Stimulated activated naive CD8-positive, alpha-beta T cell treated with anti-CD3 and anti-CD28 coated beads, Interleukin-15, Interleukin-2, amounts not matched to agents 100 ng/mL and 50 ng/mL, for 24 hours (primary cell): ENCODE data around the gene INTS1.

Experiments
- H3K27ac Mint-ChIP-seq: one replicate; pipeline ENCODE4 v1.8.0; 2021; ENCODE audit warnings: mild to moderate bottlenecking, mixed read lengths
- H3K27me3 Mint-ChIP-seq: one replicate; pipeline ENCODE4 v1.8.0; 2021; ENCODE audit warnings: mixed read lengths
- H3K36me3 Mint-ChIP-seq: one replicate; pipeline ENCODE4 v1.8.0; 2021; ENCODE audit warnings: low read depth, mixed read lengths
- H3K4me1 Mint-ChIP-seq: one replicate; pipeline ENCODE4 v1.8.0; 2021; ENCODE audit warnings: low read depth, mixed read lengths
- H3K4me3 Mint-ChIP-seq: one replicate; pipeline ENCODE4 v1.8.0; 2021; ENCODE audit warnings: mild to moderate bottlenecking, mixed read lengths
- H3K9me3 Mint-ChIP-seq: one replicate; pipeline ENCODE4 v1.8.0; 2021; ENCODE audit warnings: mixed read lengths

Gene INTS1

GRCh38 chr7:1544896-1545416 is 40.8 kb upstream of the INTS1 start:
- Mint-ChIP-seq H3K9me3 (no peaks in the 10 kb centered on the region), H3K4me1 (no peaks in the 10 kb centered on the region), H3K27ac (no peak overlapping the region), H3K27me3 (no peaks in the 10 kb centered on the region), H3K4me3 (no peak overlapping the region), H3K36me3 (peaks cover 5% of the 10 kb centered on the region)

GRCh38 chr7:1544178-1544895 is 40.1 kb upstream of the INTS1 start:
- H3K9me3 Mint-ChIP-seq: no peaks in the 10 kb centered on the region
- H3K36me3 Mint-ChIP-seq: peaks cover 5% of the 10 kb centered on the region
- no peaks in the 10 kb centered on the region for H3K4me1 Mint-ChIP-seq
- H3K27ac Mint-ChIP-seq: no peak overlapping the region
- H3K27me3 Mint-ChIP-seq: no peaks in the 10 kb centered on the region
- no peak overlapping the region for H3K4me3 Mint-ChIP-seq

- Mint-ChIP-seq H3K36me3 (peaks cover 5% of the 10 kb centered on the region), H3K9me3 (no peaks in the 10 kb centered on the region), H3K27ac (no peak overlapping the region), H3K27me3 (no peaks in the 10 kb centered on the region), H3K4me3 (no peak overlapping the region), H3K4me1 (no peaks in the 10 kb centered on the region)
Observed at GRCh38 chr7:1543826-1544177, 39.6 kb upstream of the INTS1 start.

GRCh38 chr7:1542841-1543747 is 38.9 kb upstream of the INTS1 start:
- H3K27me3 Mint-ChIP-seq: no peaks in the 10 kb centered on the region
- H3K4me3 Mint-ChIP-seq: no peak overlapping the region
- H3K36me3 Mint-ChIP-seq: peaks cover 5% of the 10 kb centered on the region
- no peaks in the 10 kb centered on the region for H3K9me3 Mint-ChIP-seq
- H3K27ac Mint-ChIP-seq: no peak overlapping the region
- no peaks in the 10 kb centered on the region for H3K4me1 Mint-ChIP-seq

- no peak overlapping the region for H3K27ac Mint-ChIP-seq
- H3K36me3 Mint-ChIP-seq: peaks cover 5% of the 10 kb centered on the region
- no peaks in the 10 kb centered on the region for H3K27me3 Mint-ChIP-seq
- H3K9me3 Mint-ChIP-seq: no peaks in the 10 kb centered on the region
- H3K4me1 Mint-ChIP-seq: no peaks in the 10 kb centered on the region
- no peak overlapping the region for H3K4me3 Mint-ChIP-seq
Observed at GRCh38 chr7:1542329-1542728, 38.1 kb upstream of the INTS1 start.

GRCh38 chr7:1541431-1542162 is 37.4 kb upstream of the INTS1 start:
- peaks cover under 1% of the 10 kb centered on the region for H3K4me1 Mint-ChIP-seq
- H3K4me3 Mint-ChIP-seq: no peak overlapping the region
- no peaks in the 10 kb centered on the region for H3K9me3 Mint-ChIP-seq
- no peaks in the 10 kb centered on the region for H3K27me3 Mint-ChIP-seq
- H3K27ac Mint-ChIP-seq: no peak overlapping the region
- peaks cover 6% of the 10 kb centered on the region for H3K36me3 Mint-ChIP-seq

GRCh38 chr7:1540776-1541271 is 36.6 kb upstream of the INTS1 start:
- peaks cover 5% of the 10 kb centered on the region for H3K4me1 Mint-ChIP-seq
- no peaks in the 10 kb centered on the region for H3K27me3 Mint-ChIP-seq
- no peaks in the 10 kb centered on the region for H3K9me3 Mint-ChIP-seq
- H3K27ac Mint-ChIP-seq: no peak overlapping the region
- peaks cover 11% of the 10 kb centered on the region for H3K36me3 Mint-ChIP-seq
- H3K4me3 Mint-ChIP-seq: no peak overlapping the region

- H3K36me3 Mint-ChIP-seq: peaks cover 11% of the 10 kb centered on the region
- H3K27me3 Mint-ChIP-seq: no peaks in the 10 kb centered on the region
- no peak overlapping the region for H3K4me3 Mint-ChIP-seq
- H3K27ac Mint-ChIP-seq: no peak overlapping the region
- peaks cover 5% of the 10 kb centered on the region for H3K4me1 Mint-ChIP-seq
- H3K9me3 Mint-ChIP-seq: no peaks in the 10 kb centered on the region
Observed at GRCh38 chr7:1539882-1540775, 35.9 kb upstream of the INTS1 start.

GRCh38 chr7:1539181-1539881 is 35.1 kb upstream of the INTS1 start:
- no peak overlapping the region for H3K27ac Mint-ChIP-seq
- peaks cover 11% of the 10 kb centered on the region for H3K36me3 Mint-ChIP-seq
- peaks cover 10% of the 10 kb centered on the region for H3K4me1 Mint-ChIP-seq
- no peak overlapping the region for H3K4me3 Mint-ChIP-seq
- no peaks in the 10 kb centered on the region for H3K27me3 Mint-ChIP-seq
- no peaks in the 10 kb centered on the region for H3K9me3 Mint-ChIP-seq

GRCh38 chr7:1538544-1539180 is 34.5 kb upstream of the INTS1 start:
- Mint-ChIP-seq H3K4me3 (no peak overlapping the region), H3K4me1 (peaks cover 12% of the 10 kb centered on the region), H3K27me3 (no peaks in the 10 kb centered on the region), H3K9me3 (no peaks in the 10 kb centered on the region), H3K27ac (no peak overlapping the region), H3K36me3 (peaks cover 11% of the 10 kb centered on the region)

GRCh38 chr7:1537535-1538412 is 33.6 kb upstream of the INTS1 start:
- Mint-ChIP-seq H3K4me1 (peaks cover 21% of the 10 kb centered on the region), H3K27ac (peak overlapping the region; percentile 40), H3K27me3 (no peaks in the 10 kb centered on the region), H3K9me3 (no peaks in the 10 kb centered on the region), H3K36me3 (peaks cover 14% of the 10 kb centered on the region), H3K4me3 (no peak overlapping the region)

- Mint-ChIP-seq H3K9me3 (no peaks in the 10 kb centered on the region), H3K27me3 (no peaks in the 10 kb centered on the region), H3K4me3 (no peak overlapping the region), H3K27ac (no peak overlapping the region), H3K36me3 (peaks cover 14% of the 10 kb centered on the region), H3K4me1 (peaks cover 30% of the 10 kb centered on the region)
Observed at GRCh38 chr7:1536743-1537534, 32.8 kb upstream of the INTS1 start.
